Spleen (tissue), 11 donors: ENCODE measurements around the gene OR2T11. TPM values are rescaled to one million over a fixed set of nuclear protein-coding genes. Genes with fewer than 3 reads are reported as not detected.

ENCODE experiments used
- polyA plus RNA-seq, 3 donors: library from polyadenylated mRNA; stranded (reverse); fragments of 200-250 nt; gene quantifications; one replicate each; pipeline ENCODE4 v1.2.1, GENCODE V29; 2013
- small RNA-seq, 4 donors: library from RNA; depleted of rRNA; stranded (forward); fragments of <200 nt; gene quantifications; one replicate each; pipeline ENCODE3, GENCODE V24; 2016
- total RNA-seq, 7 donors: library from RNA; depleted of rRNA in 3 of 7; stranded (reverse); fragments of >200 nt in 3 of 7; fragmentation: NEBNext Ultra II Directional in 4 of 7; extraction: Animal tissue kit (Norgen Biotek cat#: 25700) in 4 of 7; gene quantifications; one replicate each; pipeline versions ENCODE4 v1.1.0 to v1.2.1, GENCODE V29; 2016 to 2021
- donor health status: healthy with polysubstance abuse.
- donor health status: DM: no; HTN: no; CAD: no; lungs with moderate emphysema.
- donor health status: DM: no; HTN: no; CAD: no.
- donor health status: Bipolar disorder and iron deficiency.
- donor health status: healthy.
- donor health status: DM: no; HTN: no; CAD: no.
- donor health status: DM: yes; HTN: yes; CAD: no.

Gene OR2T11
- total and polyA plus RNA-seq, 10 donors, result 0.02 to 3.6 (median 0.75) TPM; not detected in 2

Small RNA genes lying within 50 kb of the gene (small RNA-seq; reads per million reads assigned to genes)
- 0 reads per million in 4 donors for gene RF00019

Other genes with a start within 250 kb of the OR2T11 start
- not detected for gene OR2T1, start 232.0 kb downstream of the OR2T11 start, total RNA-seq
- gene OR2T1, start 232.0 kb downstream of the OR2T11 start, polyA plus RNA-seq, result not detected
- 1 to 10 TPM in 1 of 7 donors, under 1 TPM in 6; 0.26 to 1.0 (median 0.51) TPM for gene OR2T2, start 189.5 kb downstream of the OR2T11 start, total RNA-seq
- not detected for gene OR2T2, start 189.5 kb downstream of the OR2T11 start, polyA plus RNA-seq
- gene OR2T3, start 161.7 kb downstream of the OR2T11 start, total RNA-seq, result under 1 TPM in 2 of 7 donors, not detected in 5; 0.63 to 0.77 TPM
- not detected for gene OR2T3, start 161.7 kb downstream of the OR2T11 start, polyA plus RNA-seq
- gene OR2T5, start 146.5 kb downstream of the OR2T11 start, total RNA-seq, result not detected
- gene OR2T5, start 146.5 kb downstream of the OR2T11 start, polyA plus RNA-seq, result not detected
- gene OR2G6, start 127.0 kb downstream of the OR2T11 start, total RNA-seq, result under 1 TPM; 0.09 to 0.85 (median 0.39) TPM
- not detected for gene OR2G6, start 127.0 kb downstream of the OR2T11 start, polyA plus RNA-seq
- gene OR2T29, start 72.3 kb downstream of the OR2T11 start, total RNA-seq, result 1 to 10 TPM in 1 of 7 donors, under 1 TPM in 6; 0.24 to 1.0 (median 0.66) TPM
- under 1 TPM in 1 of 3 donors, not detected in 2; 0.07 TPM for gene OR2T29, start 72.3 kb downstream of the OR2T11 start, polyA plus RNA-seq
- 1 to 10 TPM in 1 of 7 donors, under 1 TPM in 3, not detected in 3; 0.37 to 2.7 (median 0.81) TPM for gene OR2T34, start 60.3 kb downstream of the OR2T11 start, total RNA-seq
- gene OR2T34, start 60.3 kb downstream of the OR2T11 start, polyA plus RNA-seq, result not detected
- gene OR2T10, start 37.4 kb downstream of the OR2T11 start, total RNA-seq, result 1 to 10 TPM in 3 of 7 donors, under 1 TPM in 3, not detected in 1; 0.12 to 2.8 (median 0.80) TPM
- under 1 TPM in 2 of 3 donors, not detected in 1; 0.03 to 0.20 TPM for gene OR2T10, start 37.4 kb downstream of the OR2T11 start, polyA plus RNA-seq
- gene OR2T35, start 10.2 kb upstream of the OR2T11 start, total RNA-seq, result under 1 TPM in 5 of 7 donors, not detected in 2; 0.19 to 0.68 (median 0.34) TPM
- not detected for gene OR2T35, start 10.2 kb upstream of the OR2T11 start, polyA plus RNA-seq
- gene OR2T27, start 20.4 kb upstream of the OR2T11 start, total RNA-seq, result not detected
- not detected for gene OR2T27, start 20.4 kb upstream of the OR2T11 start, polyA plus RNA-seq
- gene OR14I1, start 67.7 kb upstream of the OR2T11 start, total RNA-seq, result not detected
- gene OR14I1, start 67.7 kb upstream of the OR2T11 start, polyA plus RNA-seq, result not detected
- under 1 TPM in 2 of 7 donors, not detected in 5; 0.37 to 0.54 TPM for gene LYPD8, start 120.7 kb upstream of the OR2T11 start, total RNA-seq
- under 1 TPM; 0.09 to 0.17 (median 0.16) TPM for gene LYPD8, start 120.7 kb upstream of the OR2T11 start, polyA plus RNA-seq
- gene SH3BP5L, start 190.8 kb upstream of the OR2T11 start, total RNA-seq, result 10 to 100 TPM; 29.1 to 43.3 (median 30.7) TPM
- 10 to 100 TPM; 10.1 to 23.1 (median 11.3) TPM for gene SH3BP5L, start 190.8 kb upstream of the OR2T11 start, polyA plus RNA-seq
- 10 to 100 TPM; 32.6 to 43.1 (median 41.3) TPM for gene ZNF672, start 203.1 kb upstream of the OR2T11 start, total RNA-seq
- 10 to 100 TPM; 13.2 to 19.8 (median 16.6) TPM for gene ZNF672, start 203.1 kb upstream of the OR2T11 start, polyA plus RNA-seq
- gene ZNF692, start 224.0 kb upstream of the OR2T11 start, total RNA-seq, result 10 to 100 TPM; 33.5 to 81.1 (median 45.9) TPM
- gene ZNF692, start 224.0 kb upstream of the OR2T11 start, polyA plus RNA-seq, result 100 to 1,000 TPM in 2 of 3 donors, 10 to 100 TPM in 1; 57.1 to 138 (median 125) TPM